ENCODE measurements around the gene DNAH9.

- TF ChIP-seq CTCF (IDR thresholded peaks at IDR 0.05; ENCODE audit: poor library complexity, severe bottlenecking), result no peak
- no peak for TF ChIP-seq EP300 (conservative IDR thresholded peaks at IDR 0.05; ENCODE audit: poor library complexity, severe bottlenecking)
- TF ChIP-seq EZH2 (IDR thresholded peaks at IDR 0.05; ENCODE audit: borderline replicate concordance, insufficient read depth, low read length, poor library complexity, severe bottlenecking), result no peak
- no peak for TF ChIP-seq POLR2AphosphoS5 (IDR thresholded peaks at IDR 0.05)
- TF ChIP-seq RAD21 (conservative IDR thresholded peaks at IDR 0.05), result no peak
- TF ChIP-seq MXI1 (conservative IDR thresholded peaks at IDR 0.05; ENCODE audit: poor library complexity, severe bottlenecking), result no peak
- TF ChIP-seq REST (IDR thresholded peaks at IDR 0.05; ENCODE audit: borderline replicate concordance), result no peak
- TF ChIP-seq TAF1 (IDR thresholded peaks at IDR 0.05; ENCODE audit: low read depth), result no peak
Measured at GRCh38 chr17:11645426-11645825, 47.2 kb downstream of the DNAH9 start.

Data from neural cell (in vitro differentiated cells).